K562 (cell line): ENCODE measurements around the gene EMC8. TPM values are rescaled to one million over a fixed set of nuclear protein-coding genes. Genes with fewer than 3 reads are reported as not detected.

ENCODE experiments used
- BCOR ChIP-seq: fragments of 450-650 bp; IDR thresholded peaks from 2 replicates; pipeline ENCODE4 v1.6.1; 2016
- CBFB ChIP-seq: sonication (generic); formaldehyde crosslinking; IDR thresholded peaks from 2 replicates; pipeline ENCODE4 v1.4.0; 2020; ENCODE audit warnings: mild to moderate bottlenecking, missing genetic modification reagents
- KLF1 ChIP-seq: fragments of 450-650 bp; IDR thresholded peaks from 2 replicates; pipeline ENCODE4 v1.6.1; 2016; ENCODE audit warnings: missing genetic modification characterization, missing compliant biosample characterization
- NCOA2 ChIP-seq, 2 experiments: fragments of 450-650 bp; IDR thresholded peaks; 2 replicates each; pipeline ENCODE4 v1.6.1; 2018; ENCODE audit warnings: mild to moderate bottlenecking in 2 of 2, moderate library complexity in 1 of 2; ENCODE audit not compliant: partially characterized antibody in 2 of 2
- PTRF ChIP-seq: fragments of 450-650 bp; IDR thresholded peaks from 2 replicates; pipeline ENCODE4 v1.6.1; 2016; ENCODE audit warnings: mild to moderate bottlenecking, missing genetic modification characterization, missing compliant biosample characterization
- RBM15 ChIP-seq: fragments of 200-400 bp; formaldehyde crosslinking; IDR thresholded peaks from 2 replicates; pipeline ENCODE4 v1.6.1; 2018; ENCODE audit warnings: mild to moderate bottlenecking, low read length, moderate library complexity; ENCODE audit not compliant: insufficient read depth
- REST ChIP-seq, 2 experiments: fragments of 450-650 bp; formaldehyde crosslinking in 1 of 2; IDR thresholded peaks; 2 replicates each; pipeline versions ENCODE4 v1.4.0 to v1.6.1; 2014 to 2020; ENCODE audit warnings: mild to moderate bottlenecking in 2 of 2, borderline replicate concordance in 1 of 2, low read depth in 1 of 2
- SP1 ChIP-seq: sonication (generic); formaldehyde crosslinking; IDR thresholded peaks from 2 replicates; pipeline ENCODE4 v1.8.1; 2022; ENCODE audit warnings: mild to moderate bottlenecking, missing genetic modification reagents
- polyA plus RNA-seq, 8 experiments: library from polyadenylated mRNA; depleted of rRNA in 4 of 8; stranded (reverse) in 5 of 8; unstranded in 3 of 8; fragments of >200 nt; fragmentation: Nextera tagmentation in 2 of 8; fragmentation: Illumina TruSeq in 1 of 8; extraction: Ambion mirVana in 2 of 8; extraction: Trizol in 1 of 8; gene quantifications; 2 replicates each; pipeline versions ENCODE4 v1.2.1 to v1.2.3, GENCODE V29; 2011 to 2014; ENCODE audit warnings: inconsistent platforms in 1 of 8, missing spikeins in 1 of 8
- total RNA-seq, 7 experiments: library from RNA; depleted of rRNA in 6 of 7; stranded (reverse); fragments of >200 nt in 6 of 7; fragmentation: Illumina TruSeq in 2 of 7; extraction: Trizol in 2 of 7; gene quantifications; 2 replicates each; pipeline versions ENCODE4 v1.2.1 to v1.2.3, GENCODE V29; 2011 to 2021; ENCODE audit warnings: low replicate concordance in 1 of 7
- TF ChIP-seq, protein P1 (sequence below), 2 experiments: IDR thresholded peaks; 2 replicates each; pipeline ENCODE4 v1.6.1; 2011; ENCODE audit warnings: borderline replicate concordance in 1 of 2, control low read depth in 1 of 2, low read depth in 1 of 2, low read length in 1 of 2, mild to moderate bottlenecking in 1 of 2, mixed read lengths in 1 of 2, moderate library complexity in 1 of 2; ENCODE audit not compliant: insufficient read depth in 1 of 2, insufficient read length in 1 of 2, poor library complexity in 1 of 2, severe bottlenecking in 1 of 2; ENCODE audit errors: extremely low read depth in 1 of 2

Gene EMC8
- total and polyA plus RNA-seq, 9 of the 15 experiments (the other 6 are each of a cell fraction or from before 2014, with no cell fraction given), result 11.4 to 81.8 (median 48.6) TPM

GRCh38 chr16:85821390-85822135 lies 22.2 kb upstream of the EMC8 start (continued):
- TF ChIP-seq NCOA2 (IDR thresholded peaks at IDR 0.05; ENCODE audit: partially characterized antibody in 2 of 2) (no peak), CBFB (no peak), KLF1 (tag) (no peak), REST (IDR thresholded peaks at IDR 0.05; ENCODE audit: borderline replicate concordance) (peak; percentile 94), REST (CRISPR knock-in tag; IDR thresholded peaks at IDR 0.05; ENCODE audit: low read depth) (no peak), BCOR (no peak), SP1 (CRISPR knock-in tag) (no peak), RBM15 (no peak), PTRF (no peak)
- TF ChIP-seq, protein P1, sequence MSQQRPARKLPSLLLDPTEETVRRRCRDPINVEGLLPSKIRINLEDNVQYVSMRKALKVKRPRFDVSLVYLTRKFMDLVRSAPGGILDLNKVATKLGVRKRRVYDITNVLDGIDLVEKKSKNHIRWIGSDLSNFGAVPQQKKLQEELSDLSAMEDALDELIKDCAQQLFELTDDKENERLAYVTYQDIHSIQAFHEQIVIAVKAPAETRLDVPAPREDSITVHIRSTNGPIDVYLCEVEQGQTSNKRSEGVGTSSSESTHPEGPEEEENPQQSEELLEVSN (IDR thresholded peaks at IDR 0.05; ENCODE audit: borderline replicate concordance in 1 of 2, extremely low read depth in 1 of 2, insufficient read depth in 1 of 2, insufficient read length in 1 of 2, low read depth in 1 of 2, low read length in 1 of 2, poor library complexity in 1 of 2, severe bottlenecking in 1 of 2), result no peak
